Keratinocyte (primary cell): ENCODE data around the gene NASP. TPM values are rescaled to one million over a fixed set of nuclear protein-coding genes. Genes with fewer than 3 reads are reported as not detected.

Experiments
- DNase-seq: peaks from one replicate; pipeline ENCODE4 v3.0.0-alpha.2; 2011; ENCODE audit warnings: low read depth, missing footprints, low spot score
- FAIRE-seq: peaks from 2 replicates; lab custom pipeline; 2011; peaks lifted over from hg19 to GRCh38; lab: Jason Lieb, UNC
- H2AFZ ChIP-seq: 2 replicates; pipeline ENCODE4 v1.6.0; 2012; ENCODE audit warnings: low read length, control low read depth, inconsistent platforms; ENCODE audit not compliant: control insufficient read depth
- H3K27ac ChIP-seq: 2 replicates; pipeline ENCODE4 v1.5.1; 2011; ENCODE audit warnings: low read length; ENCODE audit not compliant: control insufficient read depth, insufficient read depth
- H3K27me3 ChIP-seq: 3 replicates; pipeline ENCODE4 v1.6.0; 2011; ENCODE audit warnings: low read length; ENCODE audit not compliant: control insufficient read depth, insufficient read depth; ENCODE audit errors: extremely low read depth
- H3K36me3 ChIP-seq, 2 experiments: 2 replicates in 1 of 2; 3 replicates in 1 of 2; pipeline ENCODE4 v1.5.1; 2011; ENCODE audit warnings: low read length in 2 of 2, mild to moderate bottlenecking in 1 of 2; ENCODE audit not compliant: control insufficient read depth in 2 of 2, insufficient read depth in 2 of 2; ENCODE audit errors: extremely low read depth in 1 of 2
- H3K4me1 ChIP-seq: 3 replicates; pipeline ENCODE4 v1.5.1; 2011; ENCODE audit warnings: low read length; ENCODE audit not compliant: control insufficient read depth, insufficient read depth; ENCODE audit errors: extremely low read depth
- H3K4me2 ChIP-seq: 3 replicates; pipeline ENCODE4 v1.6.0; 2011; ENCODE audit warnings: low read depth, low read length; ENCODE audit not compliant: control insufficient read depth, insufficient read depth; ENCODE audit errors: extremely low read depth
- H3K4me3 ChIP-seq, 3 experiments: fragments of 200-600 bp in 1 of 3; sonication (generic) in 1 of 3; 2 replicates in 2 of 3; 3 replicates in 1 of 3; pipeline ENCODE4 v1.5.1; 2011 to 2016; ENCODE audit warnings: low read length in 3 of 3, mild to moderate bottlenecking in 3 of 3, control low read depth in 2 of 3, inconsistent platforms in 1 of 3, low read depth in 1 of 3, mixed read lengths in 1 of 3, mixed run types in 1 of 3, moderate library complexity in 1 of 3; ENCODE audit not compliant: control insufficient read depth in 2 of 3, insufficient read depth in 2 of 3; ENCODE audit errors: extremely low read depth in 1 of 3
- H3K79me2 ChIP-seq: 2 replicates; pipeline ENCODE4 v1.6.0; 2012; ENCODE audit warnings: low read length; ENCODE audit not compliant: control insufficient read depth, insufficient read depth
- H3K9ac ChIP-seq: 3 replicates; pipeline ENCODE4 v1.6.0; 2011; ENCODE audit warnings: low read length; ENCODE audit not compliant: control insufficient read depth, insufficient read depth; ENCODE audit errors: extremely low read depth
- H3K9me1 ChIP-seq: 3 replicates; pipeline ENCODE4 v1.6.0; 2011; ENCODE audit warnings: low read length; ENCODE audit not compliant: control insufficient read depth, insufficient read depth; ENCODE audit errors: extremely low read depth
- H3K9me3 ChIP-seq: 2 replicates; pipeline ENCODE4 v1.5.1; 2012; ENCODE audit warnings: low read depth, low read length; ENCODE audit not compliant: control insufficient read depth
- H4K20me1 ChIP-seq: 3 replicates; pipeline ENCODE4 v1.6.0; 2011; ENCODE audit warnings: low read length; ENCODE audit not compliant: control insufficient read depth, insufficient read depth; ENCODE audit errors: extremely low read depth
- CTCF ChIP-seq, 3 experiments: IDR thresholded peaks in 1 of 3; conservative IDR thresholded peaks in 1 of 3; optimal IDR thresholded peaks in 1 of 3; 2 replicates in 2 of 3; 3 replicates in 1 of 3; pipeline versions ENCODE3 to v1.5.1; 2011; ENCODE audit warnings: low read length in 3 of 3, mild to moderate bottlenecking in 3 of 3, moderate library complexity in 2 of 3, control low read depth in 1 of 3, inconsistent platforms in 1 of 3; ENCODE audit not compliant: insufficient read depth in 2 of 3; ENCODE audit errors: extremely low read depth in 1 of 3
- EZH2 ChIP-seq: IDR thresholded peaks from one replicate; pipeline ENCODE4 v1.6.1; 2012; ENCODE audit warnings: inconsistent platforms, mild to moderate bottlenecking, low read length, moderate library complexity
- dilution Hi-C: fragments of 300-500 bp; cut with MboI; formaldehyde crosslinking; loops from one replicate; pipeline ENCODE4 v1.7.0; 2020; ENCODE audit warnings: low sequenced_read_pairs; ENCODE audit not compliant: extremely low pct_ligation_motif_present
- polyA plus RNA-seq, 5 experiments: library from polyadenylated mRNA; depleted of rRNA in 3 of 5; stranded (reverse) in 3 of 5; stranded (forward) in 1 of 5; unstranded in 1 of 5; fragments of >200 nt; gene quantifications; 1 replicate in 1 of 5; 2 replicates in 3 of 5; 3 replicates in 1 of 5; pipeline versions ENCODE4 v1.2.1 to v1.2.3, GENCODE V29; 2011 to 2012; ENCODE audit warnings: missing spikeins in 2 of 5, low read depth in 1 of 5, low replicate concordance in 1 of 5

Gene NASP
- polyA plus RNA-seq, 1 donor (not counting 4 experiments of a cell fraction or from before 2014, with no cell fraction given): 61.7 TPM

- peaks cover 2% of the 10 kb centered on the region for H3K9me1 ChIP-seq
- H3K9ac ChIP-seq: no peak overlapping the region
- no peak overlapping the region for H3K27ac ChIP-seq
- no peaks in the 10 kb centered on the region for H3K27me3 ChIP-seq
- dilution Hi-C loops: no loop called here
- H2AFZ ChIP-seq: no peak overlapping the region
- FAIRE-seq (no peak), DNase-seq (no peak)
- H3K4me3 ChIP-seq: no peak overlapping the region
- no peaks in the 10 kb centered on the region for H3K4me1 ChIP-seq
- no peak overlapping the region for H3K4me2 ChIP-seq
- H3K9me3 ChIP-seq: no peaks in the 10 kb centered on the region
- H3K79me2 ChIP-seq: peaks cover 16% of the 10 kb centered on the region
- TF ChIP-seq EZH2: no peak
- no peak for TF ChIP-seq CTCF (optimal IDR thresholded peaks at IDR 0.05 in 1 of 3, IDR thresholded peaks at IDR 0.05 in 1 of 3, conservative IDR thresholded peaks at IDR 0.05 in 1 of 3; ENCODE audit: extremely low read depth in 1 of 3, insufficient read depth in 2 of 3, low read length in 3 of 3)
- H3K36me3 ChIP-seq: peaks cover 20 to 30% of the 10 kb centered on the region in 2 experiments
- H4K20me1 ChIP-seq: no peaks in the 10 kb centered on the region
These were observed 63.6 kb downstream of the NASP start for GRCh38 chr1:45647248-45648021.

GRCh38 chr1:45654540-45655280 lies 70.9 kb downstream of the NASP start:
- peaks cover 15% of the 10 kb centered on the region for H3K79me2 ChIP-seq
- no peak overlapping the region for H2AFZ ChIP-seq
- H3K9me3 ChIP-seq: no peaks in the 10 kb centered on the region
- FAIRE-seq (peak; percentile 79), DNase-seq (no peak)
- H3K4me3 ChIP-seq: no peak overlapping the region
- peaks cover 7% of the 10 kb centered on the region for H3K4me1 ChIP-seq
- H3K4me2 ChIP-seq: no peak overlapping the region
- H4K20me1 ChIP-seq: no peaks in the 10 kb centered on the region
- H3K27ac ChIP-seq: no peak overlapping the region
- no peak overlapping the region for H3K9ac ChIP-seq
- dilution Hi-C loops: no loop called here
- peaks cover 29 to 63% of the 10 kb centered on the region in 2 experiments for H3K36me3 ChIP-seq
- H3K9me1 ChIP-seq: peaks cover 2% of the 10 kb centered on the region
- TF ChIP-seq CTCF (optimal IDR thresholded peaks at IDR 0.05 in 1 of 3, IDR thresholded peaks at IDR 0.05 in 1 of 3, conservative IDR thresholded peaks at IDR 0.05 in 1 of 3; ENCODE audit: extremely low read depth in 1 of 3, insufficient read depth in 2 of 3, low read length in 3 of 3) (no peak), EZH2 (no peak)
- no peaks in the 10 kb centered on the region for H3K27me3 ChIP-seq
